ENCODE results near the gene COL5A1. TPM values are rescaled to one million over a fixed set of nuclear protein-coding genes. Genes with fewer than 3 reads are reported as not detected.

The COL5A1 gene
- total RNA-seq, 1 experiment from 2014 or later, result 9.5 TPM

DNA sequence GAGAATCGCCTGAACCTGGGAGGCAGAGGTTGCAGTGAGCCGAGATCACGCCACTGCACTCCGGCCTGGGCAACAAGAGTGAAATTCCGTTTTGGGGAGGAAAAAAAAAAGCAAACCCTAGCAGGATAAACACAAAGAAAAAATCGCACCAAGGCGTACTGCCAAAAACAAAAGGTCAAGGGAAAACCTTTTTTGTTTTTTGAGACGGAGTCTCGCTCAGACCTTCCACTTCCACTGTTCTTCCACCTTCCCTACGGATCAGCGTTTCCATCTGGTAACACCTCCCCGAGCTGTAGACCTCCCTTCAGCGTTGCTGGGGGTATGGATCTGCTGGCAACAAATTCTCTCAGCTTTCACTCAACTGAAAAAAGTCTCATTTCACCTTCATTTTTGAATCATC lies 218.9 kb downstream of the COL5A1 start:
- Mint-ChIP-seq H3K9me3 (peaks cover 8% of the 10 kb centered on the region in 2 experiments), H3K27ac (no peak overlapping the region), H3K4me3 (no peak overlapping the region), H3K27me3 (ENCODE audit: low read depth) (peaks cover 8% of the 10 kb centered on the region), H3K4me1 (peaks cover 0 to 2% of the 10 kb centered on the region in 2 experiments; a peak in 1 of 4 replicates), H3K36me3 (ENCODE audit: insufficient read depth in 1 of 3, low read depth in 3 of 3) (peaks cover 2 to 5% (median 4%) of the 10 kb centered on the region in 3 experiments; a peak in 4 of 7 replicates)
- Histone ChIP-seq H2AFZ (ENCODE audit: low read length) (no peak overlapping the region), H2BK15ac (ENCODE audit: low read depth, low read length) (no peak overlapping the region), H3K79me1 (ENCODE audit: insufficient read depth, low read depth, low read length, poor library complexity, severe bottlenecking) (no peaks in the 10 kb centered on the region), H3K9ac (ENCODE audit: extremely low read depth, insufficient read length, low read length) (no peak overlapping the region), H4K5ac (ENCODE audit: insufficient read length, low read depth, low read length) (no peak overlapping the region), H3K79me2 (ENCODE audit: insufficient read depth, low read length) (no peaks in the 10 kb centered on the region), H3K27ac (ENCODE audit: insufficient read length, low read depth, low read length) (no peak overlapping the region), H2BK12ac (ENCODE audit: insufficient read length, low read depth, low read length) (no peak overlapping the region), H3K4me2 (ENCODE audit: insufficient read depth, insufficient read length, low read length) (no peak overlapping the region), H3K23me2 (ENCODE audit: insufficient read length, low read depth, low read length, poor library complexity, severe bottlenecking) (no peaks in the 10 kb centered on the region), H3K14ac (ENCODE audit: insufficient read depth, low read length) (no peak overlapping the region), H4K91ac (ENCODE audit: insufficient read length, low read depth, low read length) (no peak overlapping the region), H4K20me1 (ENCODE audit: control insufficient read depth, insufficient read depth, insufficient read length) (no peaks in the 10 kb centered on the region), H3K4ac (ENCODE audit: low read depth, low read length) (no peak overlapping the region), H3K27me3 (ENCODE audit: insufficient read depth, low read length) (no peaks in the 10 kb centered on the region), H3K56ac (ENCODE audit: insufficient read length, low read depth, low read length) (no peak overlapping the region), H3K9me3 (ENCODE audit: control insufficient read depth, low read depth, low read length) (no peaks in the 10 kb centered on the region), H2BK20ac (ENCODE audit: low read depth, low read length, poor library complexity, severe bottlenecking) (no peak overlapping the region), H2AK5ac (ENCODE audit: insufficient read length, low read length) (no peak overlapping the region), H3K4me1 (ENCODE audit: insufficient read depth, low read length) (no peaks in the 10 kb centered on the region), H3T11ph (ENCODE audit: low read length) (no peak overlapping the region), H3K23ac (ENCODE audit: insufficient read length, low read depth, low read length) (no peak overlapping the region), H2BK5ac (ENCODE audit: insufficient read length, low read length) (no peak overlapping the region), H2BK120ac (ENCODE audit: low read depth, low read length, poor library complexity, severe bottlenecking) (no peak overlapping the region), H4K8ac (replicated peaks; ENCODE audit: insufficient read length, low read depth, low read length) (no peak overlapping the region), H3K18ac (ENCODE audit: insufficient read length, low read depth, low read length) (no peak overlapping the region)
- WGBS (ENCODE audit: extremely low coverage, insufficient read length, low lambda C conversion rate), result no CpG with 5 or more reads among the region's 13 CpGs
- DNase-seq, result peak; percentile 0
- TF ChIP-seq CTCF (conservative IDR thresholded peaks at IDR 0.05), result no peak
